Measurements from ENCODE around the gene DCST1.

The DCST1 gene

GRCh38 chr1:155053531-155054105 lies 20.0 kb downstream of the DCST1 start:
- no peak for DNase-seq (ENCODE audit: low read depth)

- DNase-seq (ENCODE audit: low read depth) = no peak
Observed at GRCh38 chr1:155057104-155057503, 23.5 kb downstream of the DCST1 start.

GRCh38 chr1:155057788-155058211 lies 24.2 kb downstream of the DCST1 start:
- DNase-seq (ENCODE audit: low read depth) = no peak

GRCh38 chr1:155060736-155061135 lies 27.1 kb downstream of the DCST1 start:
- DNase-seq (ENCODE audit: low read depth) = no peak

GRCh38 chr1:155061381-155062150 lies 27.9 kb downstream of the DCST1 start:
- peak; percentile 89 for DNase-seq (ENCODE audit: low read depth)

- no peak for DNase-seq (ENCODE audit: low read depth)
Observed at GRCh38 chr1:155062151-155062686, 28.6 kb downstream of the DCST1 start.

GRCh38 chr1:155062702-155063411 lies 29.2 kb downstream of the DCST1 start:
- peak; percentile 55 for DNase-seq (ENCODE audit: low read depth)

- DNase-seq (ENCODE audit: low read depth) = peak; percentile 80
Observed at GRCh38 chr1:155063550-155064110, 30.0 kb downstream of the DCST1 start, which contains the start of gene EFNA4. Gene EFNA4 (plus strand): TSS chr1:155063740. CDS start chr1:155063824, 84 bp downstream.

- DNase-seq (ENCODE audit: low read depth) = no peak
Observed at GRCh38 chr1:155064111-155064831, 30.6 kb downstream of the DCST1 start.

- no peak for DNase-seq (ENCODE audit: low read depth)
Observed at GRCh38 chr1:155064832-155065429, 31.3 kb downstream of the DCST1 start.

GRCh38 chr1:155066777-155067176 lies 33.2 kb downstream of the DCST1 start:
- DNase-seq (ENCODE audit: low read depth) = no peak

GRCh38 chr1:155068599-155068998 lies 35.0 kb downstream of the DCST1 start:
- DNase-seq (ENCODE audit: low read depth) = no peak

GRCh38 chr1:155069551-155070157 lies 36.0 kb downstream of the DCST1 start:
- no peak for DNase-seq (ENCODE audit: low read depth)

- DNase-seq (ENCODE audit: low read depth) = no peak
Observed at GRCh38 chr1:155070158-155070621, 36.6 kb downstream of the DCST1 start.

GRCh38 chr1:155070721-155071569 lies 37.3 kb downstream of the DCST1 start:
- DNase-seq (ENCODE audit: low read depth) = peak; percentile 70

- no peak for DNase-seq (ENCODE audit: low read depth)
Observed at GRCh38 chr1:155071701-155072100, 38.1 kb downstream of the DCST1 start.

- no peak for DNase-seq (ENCODE audit: low read depth)
Observed at GRCh38 chr1:155072531-155073289, 39.1 kb downstream of the DCST1 start.

GRCh38 chr1:155073377-155074242 lies 40.0 kb downstream of the DCST1 start:
- no peak for DNase-seq (ENCODE audit: low read depth)
